Measurements from ENCODE around the gene TMEM203.

DNA sequence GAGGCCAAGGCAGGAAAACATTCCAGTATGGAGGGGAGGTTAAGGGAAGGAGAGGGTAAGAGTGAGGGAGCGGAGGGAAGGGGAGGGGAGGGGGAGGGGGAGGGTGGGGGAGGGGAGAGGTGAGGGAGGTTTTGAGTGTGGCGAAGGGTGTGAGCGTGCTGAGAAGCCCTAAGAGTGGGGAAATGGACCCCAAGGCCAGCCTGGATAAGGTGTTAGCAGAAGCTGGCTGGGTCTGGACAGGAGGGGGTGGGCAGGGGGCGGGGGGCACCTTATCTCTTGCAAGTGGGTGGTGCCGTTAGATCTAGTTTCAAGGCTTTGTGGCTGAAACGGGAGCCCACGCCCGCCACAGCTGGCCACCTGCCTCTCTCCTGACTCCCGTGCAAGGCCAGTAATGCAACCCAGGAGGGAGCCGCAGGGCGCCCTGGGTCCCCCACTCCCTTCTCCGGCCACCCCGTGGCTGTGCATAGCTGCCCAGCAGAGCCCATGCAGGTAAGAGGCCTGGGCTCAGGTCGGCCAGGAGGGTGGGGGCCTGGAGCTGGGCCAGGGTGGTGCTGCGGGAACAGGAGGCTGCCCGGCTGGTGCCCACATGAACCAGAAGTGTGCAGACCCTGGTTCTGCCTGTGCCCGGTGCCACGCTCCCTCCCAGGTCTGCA is 22.5 kb upstream of the TMEM203 start:
- TF ChIP-seq CTCF (IDR thresholded peaks at IDR 0.05), result no peak
- TF ChIP-seq POLR2A (IDR thresholded peaks at IDR 0.05), result no peak
- TF ChIP-seq POLR2AphosphoS5 (IDR thresholded peaks at IDR 0.05), result no peak
- TF ChIP-seq EP300 (IDR thresholded peaks at IDR 0.05; ENCODE audit: low read depth), result no peak
